Measurements from ENCODE around the gene CATSPERE.

DNA sequence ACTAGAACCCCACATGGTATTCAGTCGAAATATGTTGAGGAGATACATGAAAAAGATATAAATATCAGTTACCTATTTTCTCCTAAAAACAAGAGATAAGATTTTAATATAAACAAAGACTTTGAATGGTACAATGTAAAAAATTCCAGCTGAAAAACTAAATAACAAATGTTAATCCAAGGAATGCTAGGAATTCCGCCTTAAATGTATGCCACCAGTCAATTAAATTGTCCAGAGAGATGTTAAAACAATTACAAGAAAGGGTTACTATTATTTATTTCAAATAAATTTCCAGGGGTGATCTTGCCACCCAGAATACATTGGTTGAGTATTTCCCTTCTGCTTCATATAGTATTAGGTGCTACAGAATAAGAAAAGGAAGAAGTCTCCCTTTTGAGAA, 13.5 kb upstream of the CATSPERE start:
- TF ChIP-seq RAD21 (IDR thresholded peaks at IDR 0.05; ENCODE audit: low read depth) (no peak), TAF1 (IDR thresholded peaks at IDR 0.05; ENCODE audit: low read depth) (no peak)
- TF ChIP-seq, protein P1, sequence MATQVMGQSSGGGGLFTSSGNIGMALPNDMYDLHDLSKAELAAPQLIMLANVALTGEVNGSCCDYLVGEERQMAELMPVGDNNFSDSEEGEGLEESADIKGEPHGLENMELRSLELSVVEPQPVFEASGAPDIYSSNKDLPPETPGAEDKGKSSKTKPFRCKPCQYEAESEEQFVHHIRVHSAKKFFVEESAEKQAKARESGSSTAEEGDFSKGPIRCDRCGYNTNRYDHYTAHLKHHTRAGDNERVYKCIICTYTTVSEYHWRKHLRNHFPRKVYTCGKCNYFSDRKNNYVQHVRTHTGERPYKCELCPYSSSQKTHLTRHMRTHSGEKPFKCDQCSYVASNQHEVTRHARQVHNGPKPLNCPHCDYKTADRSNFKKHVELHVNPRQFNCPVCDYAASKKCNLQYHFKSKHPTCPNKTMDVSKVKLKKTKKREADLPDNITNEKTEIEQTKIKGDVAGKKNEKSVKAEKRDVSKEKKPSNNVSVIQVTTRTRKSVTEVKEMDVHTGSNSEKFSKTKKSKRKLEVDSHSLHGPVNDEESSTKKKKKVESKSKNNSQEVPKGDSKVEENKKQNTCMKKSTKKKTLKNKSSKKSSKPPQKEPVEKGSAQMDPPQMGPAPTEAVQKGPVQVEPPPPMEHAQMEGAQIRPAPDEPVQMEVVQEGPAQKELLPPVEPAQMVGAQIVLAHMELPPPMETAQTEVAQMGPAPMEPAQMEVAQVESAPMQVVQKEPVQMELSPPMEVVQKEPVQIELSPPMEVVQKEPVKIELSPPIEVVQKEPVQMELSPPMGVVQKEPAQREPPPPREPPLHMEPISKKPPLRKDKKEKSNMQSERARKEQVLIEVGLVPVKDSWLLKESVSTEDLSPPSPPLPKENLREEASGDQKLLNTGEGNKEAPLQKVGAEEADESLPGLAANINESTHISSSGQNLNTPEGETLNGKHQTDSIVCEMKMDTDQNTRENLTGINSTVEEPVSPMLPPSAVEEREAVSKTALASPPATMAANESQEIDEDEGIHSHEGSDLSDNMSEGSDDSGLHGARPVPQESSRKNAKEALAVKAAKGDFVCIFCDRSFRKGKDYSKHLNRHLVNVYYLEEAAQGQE (IDR thresholded peaks at IDR 0.05; ENCODE audit: low read depth): no peak

Data from Ishikawa (cell line).